T-helper 2 cell treated with Interferon-gamma antibody and Interleukin-4, amounts not matched to agents 5 μg/mL and 100 μg/mL, for 36 hours (primary cell): ENCODE data around the gene ABCA8.

Source experiments
- DNase-seq: peaks from one replicate; pipeline ENCODE4 v3.0.0; 2021; ENCODE audit warnings: low spot score
- H3K27ac Mint-ChIP-seq: one replicate; pipeline ENCODE4 v1.8.0; 2021; ENCODE audit warnings: mild to moderate bottlenecking, mixed read lengths
- H3K27me3 Mint-ChIP-seq: one replicate; pipeline ENCODE4 v1.8.0; 2021; ENCODE audit warnings: low read depth, mixed read lengths
- H3K36me3 Mint-ChIP-seq: one replicate; pipeline ENCODE4 v1.8.0; 2021; ENCODE audit warnings: low read depth, mixed read lengths
- H3K4me1 Mint-ChIP-seq: one replicate; pipeline ENCODE4 v1.8.0; 2021; ENCODE audit warnings: low read depth, mixed read lengths
- H3K4me3 Mint-ChIP-seq: one replicate; pipeline ENCODE4 v1.8.0; 2022; ENCODE audit warnings: mild to moderate bottlenecking, moderate library complexity, mixed read lengths
- H3K9me3 Mint-ChIP-seq: one replicate; pipeline ENCODE4 v1.8.0; 2021; ENCODE audit warnings: mixed read lengths

The ABCA8 gene

DNA sequence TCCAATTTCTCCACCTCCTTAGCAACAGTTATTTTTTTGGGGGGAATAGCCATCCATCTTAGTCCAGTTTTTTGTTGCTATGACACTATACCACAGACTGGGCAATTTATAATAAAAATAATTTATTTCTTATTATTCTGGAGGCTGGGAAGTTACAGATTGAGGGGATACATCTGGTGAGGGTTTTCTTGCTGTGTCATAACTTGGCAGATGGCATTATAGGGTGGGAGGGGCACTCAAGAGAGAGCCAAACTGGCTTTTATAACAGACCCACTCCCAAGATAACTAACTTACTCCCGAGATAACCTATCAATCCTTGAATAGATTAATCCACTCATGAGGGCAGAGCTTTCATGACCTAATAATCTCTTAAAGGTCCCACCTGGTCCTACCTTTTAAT, 84.2 kb downstream of the ABCA8 start:
- no peak overlapping the region for H3K4me3 Mint-ChIP-seq
- H3K9me3 Mint-ChIP-seq: no peaks in the 10 kb centered on the region
- H3K27ac Mint-ChIP-seq: no peak overlapping the region
- H3K36me3 Mint-ChIP-seq: no peaks in the 10 kb centered on the region
- H3K4me1 Mint-ChIP-seq: no peaks in the 10 kb centered on the region
- no peaks in the 10 kb centered on the region for H3K27me3 Mint-ChIP-seq
- DNase-seq: no peak

DNA sequence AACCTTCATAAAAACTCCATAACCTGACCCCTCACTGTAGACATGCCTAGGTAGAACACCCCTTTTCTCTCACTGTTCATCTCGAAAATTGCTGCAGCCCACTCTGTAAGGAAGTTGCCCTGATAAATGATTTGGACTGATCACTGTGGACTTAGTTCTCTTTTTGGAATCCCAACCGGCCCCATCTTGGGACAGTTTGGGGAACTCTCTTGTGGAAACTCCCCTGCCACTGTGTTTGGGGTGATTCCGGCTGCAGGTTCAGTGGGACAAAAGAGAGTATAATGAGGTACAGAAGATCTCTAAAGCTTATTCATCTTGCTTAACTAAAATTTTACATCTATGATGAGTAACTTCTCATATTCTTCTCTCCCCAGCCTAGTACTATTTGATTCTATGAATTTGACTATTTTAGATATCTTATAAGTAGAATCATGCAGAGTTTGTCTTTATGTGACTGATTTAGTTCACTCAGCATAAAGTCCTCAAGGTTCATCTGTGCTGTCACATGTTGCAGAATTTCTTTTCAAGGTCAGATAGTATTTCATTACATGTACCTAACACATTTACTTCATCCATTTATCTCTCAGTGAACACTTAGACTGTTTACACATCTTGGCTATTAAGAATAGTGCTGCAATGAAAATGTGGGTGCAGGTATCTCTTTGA, 84.9 kb downstream of the ABCA8 start:
- Mint-ChIP-seq H3K36me3 (no peaks in the 10 kb centered on the region), H3K4me1 (no peaks in the 10 kb centered on the region), H3K27me3 (no peaks in the 10 kb centered on the region), H3K9me3 (no peaks in the 10 kb centered on the region), H3K4me3 (no peak overlapping the region), H3K27ac (no peak overlapping the region)
- no peak for DNase-seq

DNA sequence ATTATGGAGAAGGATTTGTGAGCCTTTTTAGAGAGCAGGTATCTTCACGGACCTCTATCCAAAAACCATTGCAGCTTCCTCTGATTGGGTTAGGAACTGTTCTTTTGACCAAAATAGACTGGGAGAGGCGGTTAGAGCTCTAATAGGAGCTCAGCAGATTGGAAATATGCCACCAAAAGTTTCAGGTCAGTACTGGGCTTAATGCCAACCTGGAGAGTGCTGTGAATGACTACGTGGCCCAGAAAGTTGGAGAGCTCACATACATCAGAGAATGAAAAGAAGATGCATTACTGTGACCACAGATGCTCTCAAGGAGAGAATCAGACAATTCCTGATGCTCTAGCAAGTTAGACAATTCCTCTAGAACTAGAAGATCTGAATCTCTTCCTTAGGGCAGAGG, 86.5 kb downstream of the ABCA8 start:
- no peak for DNase-seq

DNA sequence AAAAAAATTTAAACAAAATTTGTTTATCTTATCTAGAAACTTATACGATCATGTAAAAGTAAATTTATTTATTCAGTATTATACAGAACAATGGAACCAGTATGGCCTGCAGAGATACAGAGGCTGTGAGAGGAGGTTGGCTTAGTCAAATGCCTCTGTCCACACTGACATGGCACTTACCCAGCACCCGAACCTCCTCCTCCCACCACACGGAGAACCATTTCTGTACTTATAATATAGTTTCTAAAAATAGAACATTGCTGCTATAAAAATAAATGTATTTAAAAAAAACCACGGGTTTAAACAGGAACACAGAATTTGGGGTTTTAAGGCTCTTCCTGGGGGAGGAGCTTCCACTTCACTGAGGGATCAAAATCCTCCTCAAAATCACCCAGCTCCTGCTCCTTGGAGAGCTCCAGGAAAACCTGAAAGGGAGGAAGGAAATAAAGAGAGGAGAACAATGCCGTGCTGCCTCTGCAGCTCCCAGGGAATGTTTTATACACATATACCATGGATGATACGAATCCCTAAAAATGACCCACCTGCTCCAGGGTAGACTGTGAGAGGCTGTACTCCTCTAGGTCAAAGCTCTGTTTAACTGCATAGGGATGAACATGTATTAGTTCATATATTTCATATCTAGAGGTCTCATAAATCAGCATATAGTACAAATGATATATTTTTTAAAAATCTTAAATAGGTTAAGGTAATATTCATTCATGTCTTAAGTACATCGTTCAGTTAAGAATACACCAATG, 87.3 kb downstream of the ABCA8 start:
- H3K9me3 Mint-ChIP-seq: peaks cover 6% of the 10 kb centered on the region
- no peak for DNase-seq
- H3K4me1 Mint-ChIP-seq: no peaks in the 10 kb centered on the region
- H3K27me3 Mint-ChIP-seq: no peaks in the 10 kb centered on the region
- no peak overlapping the region for H3K4me3 Mint-ChIP-seq
- no peaks in the 10 kb centered on the region for H3K36me3 Mint-ChIP-seq
- no peak overlapping the region for H3K27ac Mint-ChIP-seq

More for the DNA sequence above, 86.5 kb downstream of the ABCA8 start:
- Mint-ChIP-seq H3K4me1 (no peaks in the 10 kb centered on the region), H3K27ac (no peak overlapping the region), H3K36me3 (no peaks in the 10 kb centered on the region), H3K4me3 (no peak overlapping the region), H3K9me3 (peaks cover under 1% of the 10 kb centered on the region), H3K27me3 (no peaks in the 10 kb centered on the region)

DNA sequence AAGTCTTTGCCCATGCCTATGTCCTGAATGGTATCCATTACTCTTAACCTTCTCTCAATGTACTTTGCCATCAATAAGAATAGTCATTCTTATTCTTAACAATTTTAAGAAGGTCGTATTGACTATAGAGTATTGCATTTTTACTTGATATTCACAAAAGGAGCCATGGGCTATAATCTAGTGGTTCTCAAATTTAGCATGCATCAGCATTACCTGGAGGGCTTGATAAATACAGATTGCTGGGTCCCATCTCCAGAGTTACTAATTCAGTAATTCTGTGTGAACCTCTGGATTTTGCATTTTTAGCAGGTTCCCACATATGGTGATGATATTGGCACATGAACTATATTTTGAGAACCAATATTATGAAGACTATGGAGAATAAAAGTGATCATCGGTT, 89.6 kb downstream of the ABCA8 start:
- peaks cover 6% of the 10 kb centered on the region for H3K9me3 Mint-ChIP-seq
- H3K36me3 Mint-ChIP-seq: no peaks in the 10 kb centered on the region
- no peak for DNase-seq
- H3K27ac Mint-ChIP-seq: no peak overlapping the region
- no peaks in the 10 kb centered on the region for H3K4me1 Mint-ChIP-seq
- no peaks in the 10 kb centered on the region for H3K27me3 Mint-ChIP-seq
- no peak overlapping the region for H3K4me3 Mint-ChIP-seq

DNA sequence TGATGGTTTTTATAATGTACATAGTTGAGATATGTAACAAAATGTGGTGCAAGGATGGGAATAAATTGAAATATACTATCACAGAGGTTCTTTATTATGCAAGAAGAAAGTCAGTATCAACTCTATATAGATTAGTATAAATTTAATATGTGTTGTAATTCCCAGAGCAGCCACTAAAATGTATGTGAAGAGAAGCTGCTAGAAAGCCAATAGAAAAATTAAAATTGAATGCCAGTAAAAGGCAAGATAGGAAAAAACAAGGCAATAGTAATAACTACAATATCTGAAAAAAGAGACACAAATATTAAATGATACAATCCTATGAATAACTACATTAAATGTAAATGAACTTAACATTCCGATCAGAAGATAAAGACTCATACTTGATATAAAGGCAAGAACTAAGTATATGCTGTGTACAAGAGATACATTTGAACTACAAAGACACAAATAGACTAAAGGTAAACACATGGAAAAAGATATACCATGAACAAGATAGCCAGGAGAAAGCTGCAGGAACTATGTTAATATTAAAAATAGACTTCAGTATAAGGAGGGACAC, 92.0 kb downstream of the ABCA8 start:
- H3K9me3 Mint-ChIP-seq: peaks cover 6% of the 10 kb centered on the region
- H3K36me3 Mint-ChIP-seq: no peaks in the 10 kb centered on the region
- H3K27me3 Mint-ChIP-seq: no peaks in the 10 kb centered on the region
- H3K4me1 Mint-ChIP-seq: no peaks in the 10 kb centered on the region
- H3K27ac Mint-ChIP-seq: no peak overlapping the region
- no peak overlapping the region for H3K4me3 Mint-ChIP-seq
- no peak for DNase-seq

DNA sequence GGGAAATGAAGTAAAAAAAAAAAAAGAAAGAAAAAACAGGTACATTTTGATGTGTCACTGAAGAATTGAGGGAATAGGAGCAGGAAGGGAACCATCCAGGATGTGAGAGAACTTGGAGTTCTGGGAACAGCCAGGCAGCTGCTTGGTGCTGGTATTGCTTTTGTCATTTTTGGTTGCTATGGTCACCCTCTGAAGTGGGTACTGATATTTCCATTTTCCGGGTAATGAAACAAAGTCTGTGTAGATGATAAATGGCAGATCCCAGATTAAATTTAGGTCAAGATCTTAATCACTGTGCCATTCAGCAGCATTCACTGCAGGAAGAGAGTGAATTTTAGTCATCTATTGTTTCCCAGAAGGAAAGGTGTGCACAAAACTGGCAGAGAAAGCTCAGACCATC, 93.6 kb downstream of the ABCA8 start:
- H3K9me3 Mint-ChIP-seq: peaks cover 6% of the 10 kb centered on the region
- H3K4me3 Mint-ChIP-seq: no peak overlapping the region
- H3K36me3 Mint-ChIP-seq: no peaks in the 10 kb centered on the region
- H3K27me3 Mint-ChIP-seq: no peaks in the 10 kb centered on the region
- no peak overlapping the region for H3K27ac Mint-ChIP-seq
- no peaks in the 10 kb centered on the region for H3K4me1 Mint-ChIP-seq
- DNase-seq: no peak

DNA sequence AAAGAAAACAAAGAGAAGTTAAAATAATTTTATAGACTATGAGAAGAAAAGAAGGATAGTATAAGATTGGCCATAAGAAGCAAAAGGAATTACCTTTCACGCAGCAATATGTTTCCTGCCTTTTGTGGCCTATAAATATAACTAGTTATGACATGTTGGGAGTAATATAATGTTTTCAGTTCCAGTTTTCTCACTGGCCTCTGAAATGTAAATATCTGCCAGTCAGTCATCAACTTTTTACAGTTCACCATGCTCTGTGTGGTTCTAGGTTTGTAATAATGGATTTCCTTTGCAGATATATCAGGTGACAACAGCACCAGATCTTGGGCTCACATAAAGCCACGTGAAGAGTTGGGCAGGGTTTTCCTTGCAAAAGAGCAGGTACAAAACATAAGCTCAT, 94.3 kb downstream of the ABCA8 start:
- no peaks in the 10 kb centered on the region for H3K36me3 Mint-ChIP-seq
- no peaks in the 10 kb centered on the region for H3K27me3 Mint-ChIP-seq
- no peaks in the 10 kb centered on the region for H3K4me1 Mint-ChIP-seq
- no peak overlapping the region for H3K4me3 Mint-ChIP-seq
- no peak overlapping the region for H3K27ac Mint-ChIP-seq
- no peak for DNase-seq
- peaks cover 6% of the 10 kb centered on the region for H3K9me3 Mint-ChIP-seq

DNA sequence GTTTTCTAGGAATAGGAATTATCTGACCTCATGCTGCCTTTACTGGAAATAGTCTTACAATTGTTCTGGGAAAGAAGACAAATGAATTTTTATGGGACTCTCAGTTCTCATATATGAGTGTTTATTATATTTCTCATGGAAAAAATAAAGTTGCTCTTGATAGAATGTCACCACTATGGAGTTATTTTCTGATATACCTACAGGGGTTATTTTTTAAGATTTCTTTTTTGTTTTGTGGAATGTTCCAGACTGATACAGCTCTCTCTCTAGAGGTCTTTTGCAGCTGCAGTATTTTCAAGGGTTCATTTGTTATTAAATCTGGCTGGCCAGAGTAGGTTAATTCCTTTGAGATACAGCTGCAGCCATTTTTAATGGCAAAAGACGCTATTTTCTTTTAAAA, 100.7 kb downstream of the ABCA8 start:
- Mint-ChIP-seq H3K27ac (no peak overlapping the region), H3K4me3 (no peak overlapping the region), H3K36me3 (no peaks in the 10 kb centered on the region), H3K9me3 (no peaks in the 10 kb centered on the region), H3K4me1 (no peaks in the 10 kb centered on the region), H3K27me3 (no peaks in the 10 kb centered on the region)
- no peak for DNase-seq

DNA sequence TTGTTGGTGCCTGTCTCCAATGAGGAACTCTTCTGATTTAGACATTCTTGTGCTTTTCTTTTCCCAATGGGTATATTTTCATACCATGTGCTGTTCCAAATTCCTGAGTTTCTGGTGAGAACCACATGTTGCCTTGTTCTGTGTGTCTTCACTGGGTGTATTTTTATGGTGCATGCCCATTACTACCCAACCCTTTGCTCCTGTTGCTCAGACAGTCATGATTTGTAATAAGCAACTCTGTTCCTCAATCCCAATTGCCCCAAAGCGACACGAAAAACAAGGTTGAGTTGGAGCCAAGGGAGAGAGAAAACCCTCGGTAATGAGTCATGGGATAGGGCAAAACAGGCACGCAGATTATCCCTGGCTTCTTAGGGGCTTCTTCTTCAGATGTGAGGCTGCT, 101.8 kb downstream of the ABCA8 start:
- Mint-ChIP-seq H3K27me3 (no peaks in the 10 kb centered on the region), H3K4me3 (no peak overlapping the region), H3K36me3 (no peaks in the 10 kb centered on the region), H3K9me3 (no peaks in the 10 kb centered on the region), H3K4me1 (no peaks in the 10 kb centered on the region), H3K27ac (no peak overlapping the region)
- no peak for DNase-seq

DNA sequence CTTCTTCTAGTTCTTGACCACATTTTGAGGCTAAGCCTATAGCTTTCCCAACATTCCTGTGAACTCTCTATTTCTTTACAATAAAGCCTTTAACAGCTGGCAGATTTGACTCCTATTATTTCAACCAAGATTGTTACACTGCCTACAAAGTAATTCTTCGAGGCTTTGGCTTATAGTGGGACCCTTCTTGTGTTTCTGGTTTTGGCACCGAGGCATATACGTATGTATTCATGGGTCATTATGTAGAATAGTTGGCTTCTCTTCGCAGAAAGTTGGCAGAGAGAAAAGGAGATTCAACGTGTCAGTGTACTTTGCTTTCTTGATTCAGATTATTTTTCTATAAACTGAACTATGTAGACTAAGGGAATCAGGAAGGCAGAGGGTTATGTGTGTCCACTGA, 102.2 kb downstream of the ABCA8 start:
- Mint-ChIP-seq H3K4me1 (no peaks in the 10 kb centered on the region), H3K4me3 (no peak overlapping the region), H3K36me3 (no peaks in the 10 kb centered on the region), H3K27ac (no peak overlapping the region), H3K9me3 (no peaks in the 10 kb centered on the region), H3K27me3 (no peaks in the 10 kb centered on the region)
- no peak for DNase-seq

DNA sequence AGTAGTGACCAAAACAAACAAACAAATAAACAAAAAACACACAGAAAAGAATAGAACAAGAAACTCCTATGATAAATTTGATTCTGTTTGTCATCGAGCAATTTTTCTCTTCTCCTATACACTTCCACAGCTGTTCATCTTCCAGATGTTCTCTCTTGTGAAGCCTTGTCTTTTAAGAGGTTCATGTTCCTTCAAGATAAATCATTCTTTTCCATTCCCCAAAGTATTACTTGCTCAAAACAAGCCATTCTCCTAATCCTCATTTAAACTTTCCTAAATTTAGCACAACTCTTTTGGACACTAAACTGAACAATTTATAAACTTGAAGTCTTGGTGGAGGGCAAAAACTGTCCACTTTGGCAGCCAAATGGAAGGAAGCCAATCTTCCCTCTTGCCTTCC, 103.3 kb downstream of the ABCA8 start:
- Mint-ChIP-seq H3K4me3 (no peak overlapping the region), H3K27me3 (no peaks in the 10 kb centered on the region), H3K4me1 (no peaks in the 10 kb centered on the region), H3K9me3 (no peaks in the 10 kb centered on the region), H3K27ac (no peak overlapping the region), H3K36me3 (no peaks in the 10 kb centered on the region)
- DNase-seq: no peak

DNA sequence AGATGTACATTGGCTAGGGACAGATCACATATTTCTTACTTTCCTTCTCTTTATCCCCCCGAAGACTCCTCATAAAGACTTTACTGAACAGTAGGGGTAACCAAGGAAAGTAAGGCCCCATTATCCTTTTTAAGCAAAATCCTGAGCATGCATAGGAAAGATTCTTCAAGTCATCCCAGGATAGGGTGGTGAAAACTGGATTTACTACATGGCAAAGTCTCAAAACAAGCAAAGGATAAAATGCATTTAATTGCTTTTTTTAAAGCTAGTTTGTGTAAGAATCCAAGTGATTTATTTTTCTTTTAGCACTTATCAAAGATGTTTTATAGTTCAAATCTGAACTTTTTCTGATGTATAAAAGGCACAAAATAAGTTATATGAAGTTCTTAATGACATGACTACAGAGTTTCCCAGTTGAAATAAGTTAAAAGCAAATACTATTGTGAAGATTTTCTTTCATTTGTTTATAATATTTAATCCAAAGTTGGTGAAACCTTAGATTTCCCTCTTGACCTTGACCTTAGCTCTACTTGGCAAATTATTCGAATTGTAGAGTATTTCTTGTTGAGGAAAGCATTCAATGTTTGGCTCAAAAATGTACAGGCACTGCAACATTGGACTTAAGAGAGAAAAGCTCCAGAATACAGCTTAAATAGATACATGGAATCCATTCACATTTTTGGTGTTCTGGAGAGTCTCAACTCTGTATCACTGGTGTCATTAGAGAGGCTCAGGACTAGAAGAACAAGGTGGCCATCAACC, 104.3 kb downstream of the ABCA8 start:
- Mint-ChIP-seq H3K36me3 (no peaks in the 10 kb centered on the region), H3K9me3 (no peaks in the 10 kb centered on the region), H3K4me1 (no peaks in the 10 kb centered on the region), H3K27me3 (no peaks in the 10 kb centered on the region), H3K4me3 (no peak overlapping the region), H3K27ac (no peak overlapping the region)
- DNase-seq: no peak
